Esophagus squamous epithelium (tissue), 5 donors: ENCODE data around the gene NRXN3. TPM values are rescaled to one million over a fixed set of nuclear protein-coding genes. Genes with fewer than 3 reads are reported as not detected.

Source experiments
- DNase-seq: peaks from one replicate; lab custom pipeline; 2025; lab: John Stamatoyannopoulos, UW
- H3K27ac ChIP-seq, 4 donors: fragments of 200-600 bp; sonication (generic); one replicate each; pipeline ENCODE4 v1.5.1; 2016 to 2019; ENCODE audit warnings: mild to moderate bottlenecking in 1 of 4
- H3K27me3 ChIP-seq, 4 donors: fragments of 200-600 bp; sonication (generic); 1 replicate in 3 of 4; 2 replicates in 1 of 4; pipeline versions ENCODE4 v1.5.1 to v1.6.0; 2017 to 2021; ENCODE audit warnings: antibody characterized with exemption in 1 of 4
- H3K36me3 ChIP-seq, 3 donors: fragments of 200-600 bp; sonication (generic); one replicate each; pipeline ENCODE4 v1.5.1; 2016 to 2019
- H3K4me1 ChIP-seq, 3 donors: fragments of 200-600 bp; sonication (generic); one replicate each; pipeline ENCODE4 v1.5.1; 2017 to 2019
- H3K4me3 ChIP-seq, 4 donors: fragments of 200-600 bp; sonication (generic); 1 replicate in 3 of 4; 2 replicates in 1 of 4; pipeline ENCODE4 v1.5.1; 2016 to 2019; ENCODE audit warnings: mild to moderate bottlenecking in 2 of 4, moderate library complexity in 1 of 4
- H3K9me3 ChIP-seq, 3 donors: fragments of 200-600 bp; sonication (generic); one replicate each; pipeline ENCODE4 v1.5.1; 2016 to 2019
- CTCF ChIP-seq, 6 experiments: fragments of 450-650 bp in 4 of 6; fragments of 200-600 bp in 2 of 6; sonication (generic) in 2 of 6; IDR thresholded peaks; one replicate each; pipeline ENCODE4 v1.5.1; 2016 to 2019; ENCODE audit warnings: antibody characterized with exemption in 6 of 6, mild to moderate bottlenecking in 4 of 6, moderate library complexity in 4 of 6
- POLR2A ChIP-seq, 4 donors: fragments of 450-650 bp; IDR thresholded peaks; one replicate each; pipeline ENCODE4 v1.6.1; 2017; ENCODE audit warnings: antibody characterized with exemption in 4 of 4, mild to moderate bottlenecking in 4 of 4, moderate library complexity in 3 of 4
- WGBS, 2 donors: methylation state at CpG; one replicate each; pipeline ENCODE4 v1.1.5; 2018; 5-methylcytosine and 5-hydroxymethylcytosine counted together
- intact Hi-C: fragments of 100-400 bp; cut with DNase I; formaldehyde crosslinking; loops from one replicate; pipeline ENCODE4 v1.15.0; 2022
- total RNA-seq, 4 donors: library from RNA; depleted of rRNA; stranded (reverse); fragments of >200 nt; gene quantifications; one replicate each; pipeline ENCODE4 v1.1.0, GENCODE V29; 2016
- donor health status: DM: yes; HTN: yes; CAD: no.

The NRXN3 gene
- total RNA-seq, 4 donors from 2014 or later: 0.30 to 15.8 (median 1.5) TPM

DNA sequence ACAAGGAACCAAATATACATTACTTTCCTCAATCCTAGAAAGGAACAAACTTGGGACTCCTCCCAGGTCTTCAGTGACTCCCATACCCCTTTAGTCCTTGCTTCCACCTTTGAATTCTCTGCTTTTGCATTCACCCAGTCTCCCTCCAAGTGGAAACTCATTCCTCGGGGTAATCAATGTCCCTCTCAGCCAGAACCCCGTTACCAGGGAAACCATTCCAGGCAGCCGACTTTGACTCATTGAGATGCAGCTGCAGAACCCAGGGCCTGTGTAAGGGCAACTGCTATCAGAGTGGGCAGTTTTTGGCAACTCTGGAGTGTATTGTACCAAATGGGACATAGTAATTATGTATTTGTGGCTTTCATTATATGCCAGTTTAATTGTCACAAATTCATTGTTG is 186.2 kb downstream of the NRXN3 start:
- Histone ChIP-seq H3K4me1 (no peaks in the 10 kb centered on the region), H3K36me3 (no peaks in the 10 kb centered on the region), H3K4me3 (no peak overlapping the region), H3K9me3 (no peaks in the 10 kb centered on the region), H3K27me3 (no peaks in the 10 kb centered on the region), H3K27ac (no peak overlapping the region)
- no peak for DNase-seq
- TF ChIP-seq POLR2A (IDR thresholded peaks at IDR 0.05) (no peak), CTCF (IDR thresholded peaks at IDR 0.05) (no peak)
- intact Hi-C loops: no loop called here
- 28 to 34% methylated on average over 3 of the region's 3 CpGs for WGBS, 2 donors

GRCh38 chr14:78358591-78358990 is 188.4 kb downstream of the NRXN3 start:
- Histone ChIP-seq H3K27ac (no peak overlapping the region), H3K4me3 (no peak overlapping the region), H3K27me3 (no peaks in the 10 kb centered on the region), H3K36me3 (no peaks in the 10 kb centered on the region), H3K4me1 (no peaks in the 10 kb centered on the region), H3K9me3 (no peaks in the 10 kb centered on the region)
- WGBS, 2 donors: 66 to 81% methylated on average over 4 of the region's 4 CpGs
- intact Hi-C loops: no loop called here
- TF ChIP-seq CTCF (IDR thresholded peaks at IDR 0.05): no peak
- no peak for DNase-seq

DNA sequence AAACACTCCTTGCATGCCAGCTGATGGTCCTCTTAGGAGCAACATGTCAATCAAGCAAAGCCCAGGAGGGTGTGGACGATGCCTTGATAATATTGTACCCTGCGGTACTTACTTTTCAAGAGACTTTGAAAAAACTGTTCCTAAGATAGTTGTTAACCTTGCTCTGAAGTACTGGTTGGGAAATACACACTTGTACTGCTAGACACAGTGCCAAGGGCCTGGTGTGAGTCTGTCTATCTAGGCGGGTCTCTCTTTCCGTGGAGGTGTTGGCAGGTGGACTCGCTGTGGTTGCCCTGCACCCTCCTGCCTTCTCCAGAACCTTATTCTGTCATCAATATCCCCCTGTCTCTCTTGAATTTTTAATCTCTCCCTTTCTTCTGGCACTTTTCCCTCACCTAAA is 189.4 kb downstream of the NRXN3 start:
- H3K9me3 ChIP-seq: no peaks in the 10 kb centered on the region
- H3K27ac ChIP-seq: no peak overlapping the region
- no peak overlapping the region for H3K4me3 ChIP-seq
- H3K4me1 ChIP-seq: no peaks in the 10 kb centered on the region
- WGBS, 2 donors: 73 to 76% methylated on average over 5 of the region's 5 CpGs
- H3K36me3 ChIP-seq: no peaks in the 10 kb centered on the region
- H3K27me3 ChIP-seq: no peaks in the 10 kb centered on the region
- TF ChIP-seq POLR2A (IDR thresholded peaks at IDR 0.05) (no peak), CTCF (IDR thresholded peaks at IDR 0.05) (no peak)
- DNase-seq: no peak
- intact Hi-C loops: no loop called here

GRCh38 chr14:78363008-78363407 is 192.8 kb downstream of the NRXN3 start:
- WGBS, 2 donors: 38 to 53% methylated on average over 4 of the region's 4 CpGs
- Histone ChIP-seq H3K27me3 (no peaks in the 10 kb centered on the region), H3K27ac (no peak overlapping the region), H3K4me3 (no peak overlapping the region), H3K4me1 (no peaks in the 10 kb centered on the region), H3K36me3 (no peaks in the 10 kb centered on the region), H3K9me3 (no peaks in the 10 kb centered on the region)
- no peak for TF ChIP-seq CTCF (IDR thresholded peaks at IDR 0.05)
- TF ChIP-seq POLR2A (IDR thresholded peaks at IDR 0.05): no peak
- no peak for DNase-seq
- intact Hi-C loops: no loop called here

DNA sequence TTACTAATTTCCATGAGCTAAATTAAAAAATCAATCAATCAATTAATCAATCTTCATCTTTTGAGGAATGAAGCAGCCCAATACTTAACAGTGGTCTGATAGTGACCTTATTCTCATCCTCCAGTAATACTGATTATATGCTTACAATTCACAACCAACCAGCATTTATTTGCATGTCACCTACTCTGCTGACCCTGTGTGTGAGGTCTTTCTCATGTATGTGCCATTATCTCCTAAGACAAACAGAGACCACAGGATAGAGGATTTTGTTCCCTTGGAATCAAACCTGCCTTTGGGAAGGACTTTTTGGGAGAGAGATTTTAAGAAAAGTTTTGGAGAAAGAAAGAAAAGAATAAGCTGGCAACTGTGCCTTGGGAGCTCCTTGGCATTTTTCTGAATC is 197.2 kb downstream of the NRXN3 start:
- no peaks in the 10 kb centered on the region for H3K36me3 ChIP-seq
- DNase-seq: no peak
- no peak for TF ChIP-seq CTCF (IDR thresholded peaks at IDR 0.05)
- no peak for TF ChIP-seq POLR2A (IDR thresholded peaks at IDR 0.05)
- no peak overlapping the region for H3K4me3 ChIP-seq
- H3K27ac ChIP-seq: no peak overlapping the region
- H3K9me3 ChIP-seq: no peaks in the 10 kb centered on the region
- no peaks in the 10 kb centered on the region for H3K4me1 ChIP-seq
- intact Hi-C loops: no loop called here
- H3K27me3 ChIP-seq: no peaks in the 10 kb centered on the region
